Measurements from ENCODE around the gene HSPA12A.

Gene HSPA12A

DNA sequence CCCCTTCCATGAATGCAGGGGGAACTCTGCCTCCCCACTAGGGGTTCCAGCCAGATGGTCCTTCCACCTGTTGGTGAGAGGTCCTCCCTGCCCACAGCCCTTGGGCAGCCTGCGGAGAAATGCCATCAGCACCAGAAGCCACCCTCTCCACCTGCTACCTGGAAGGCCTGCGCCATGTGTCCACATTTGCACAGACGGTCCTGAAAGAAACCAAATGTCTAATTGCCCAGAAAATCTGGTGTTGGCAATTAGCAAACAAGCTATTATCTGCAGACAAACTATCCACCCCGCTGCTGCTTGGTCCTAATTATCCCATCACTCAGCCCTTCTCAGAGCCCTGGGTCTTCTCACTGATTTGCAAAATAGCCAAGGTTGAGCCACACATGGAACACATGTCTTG is 32.3 kb downstream of the HSPA12A start:
- DNase-seq (ENCODE audit: extremely low read depth, low read depth), result no peak
- no peak overlapping the region for H3K4me3 ChIP-seq (replicated peaks; ENCODE audit: low read depth, low read length)
- TF ChIP-seq, protein P1, sequence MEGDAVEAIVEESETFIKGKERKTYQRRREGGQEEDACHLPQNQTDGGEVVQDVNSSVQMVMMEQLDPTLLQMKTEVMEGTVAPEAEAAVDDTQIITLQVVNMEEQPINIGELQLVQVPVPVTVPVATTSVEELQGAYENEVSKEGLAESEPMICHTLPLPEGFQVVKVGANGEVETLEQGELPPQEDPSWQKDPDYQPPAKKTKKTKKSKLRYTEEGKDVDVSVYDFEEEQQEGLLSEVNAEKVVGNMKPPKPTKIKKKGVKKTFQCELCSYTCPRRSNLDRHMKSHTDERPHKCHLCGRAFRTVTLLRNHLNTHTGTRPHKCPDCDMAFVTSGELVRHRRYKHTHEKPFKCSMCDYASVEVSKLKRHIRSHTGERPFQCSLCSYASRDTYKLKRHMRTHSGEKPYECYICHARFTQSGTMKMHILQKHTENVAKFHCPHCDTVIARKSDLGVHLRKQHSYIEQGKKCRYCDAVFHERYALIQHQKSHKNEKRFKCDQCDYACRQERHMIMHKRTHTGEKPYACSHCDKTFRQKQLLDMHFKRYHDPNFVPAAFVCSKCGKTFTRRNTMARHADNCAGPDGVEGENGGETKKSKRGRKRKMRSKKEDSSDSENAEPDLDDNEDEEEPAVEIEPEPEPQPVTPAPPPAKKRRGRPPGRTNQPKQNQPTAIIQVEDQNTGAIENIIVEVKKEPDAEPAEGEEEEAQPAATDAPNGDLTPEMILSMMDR (IDR thresholded peaks at IDR 0.05; ENCODE audit: low read depth, low read length, missing control alignments), result no peak

DNA sequence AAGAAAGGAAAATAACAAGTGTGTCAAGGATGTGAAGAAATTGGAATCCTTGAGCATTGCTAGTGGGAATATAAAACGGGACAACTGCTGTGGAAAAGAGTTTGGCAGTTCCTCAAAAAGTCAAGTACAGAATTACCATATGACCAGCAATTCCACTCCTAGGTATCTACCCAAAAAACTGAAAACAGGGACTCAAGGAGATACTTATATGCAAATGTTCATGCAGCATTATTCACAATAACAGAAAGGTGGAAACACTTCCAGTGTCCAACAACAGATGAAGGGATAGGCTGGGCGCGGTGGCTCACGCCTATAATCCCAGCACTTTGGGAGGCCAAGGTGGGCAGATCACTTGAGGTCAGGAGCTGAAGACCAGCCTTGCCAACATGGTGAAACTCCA is 33.5 kb downstream of the HSPA12A start:
- no peak overlapping the region for H3K4me3 ChIP-seq (replicated peaks; ENCODE audit: low read depth, low read length)
- no peak for DNase-seq (ENCODE audit: extremely low read depth, low read depth)
- TF ChIP-seq, protein P1 (IDR thresholded peaks at IDR 0.05; ENCODE audit: low read depth, low read length, missing control alignments), result no peak

DNA sequence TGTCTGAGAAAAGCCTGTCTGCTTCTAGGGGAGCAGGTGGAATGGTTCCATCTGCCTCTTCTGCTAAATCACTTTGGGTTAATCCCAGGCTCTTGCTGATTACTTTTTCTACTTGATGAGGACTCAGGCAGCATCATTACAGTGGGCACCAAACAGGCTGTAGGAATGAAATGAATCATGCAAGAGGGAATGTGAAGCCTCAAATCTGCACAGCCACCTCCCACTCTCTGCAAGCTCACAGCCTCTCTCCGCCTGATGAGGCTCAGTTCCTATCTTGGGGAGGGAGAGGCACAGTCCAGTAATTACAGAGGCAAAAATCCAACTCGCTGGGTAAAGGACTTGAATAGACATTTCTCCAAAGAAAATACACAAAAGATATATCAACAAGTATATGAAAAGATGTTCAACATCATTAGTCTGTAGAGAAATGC is 34.0 kb downstream of the HSPA12A start:
- H3K4me3 ChIP-seq (replicated peaks; ENCODE audit: low read depth, low read length), result no peak overlapping the region
- peak; percentile 74 for DNase-seq (ENCODE audit: extremely low read depth, low read depth)
- TF ChIP-seq, protein P1 (IDR thresholded peaks at IDR 0.05; ENCODE audit: low read depth, low read length, missing control alignments), result no peak

DNA sequence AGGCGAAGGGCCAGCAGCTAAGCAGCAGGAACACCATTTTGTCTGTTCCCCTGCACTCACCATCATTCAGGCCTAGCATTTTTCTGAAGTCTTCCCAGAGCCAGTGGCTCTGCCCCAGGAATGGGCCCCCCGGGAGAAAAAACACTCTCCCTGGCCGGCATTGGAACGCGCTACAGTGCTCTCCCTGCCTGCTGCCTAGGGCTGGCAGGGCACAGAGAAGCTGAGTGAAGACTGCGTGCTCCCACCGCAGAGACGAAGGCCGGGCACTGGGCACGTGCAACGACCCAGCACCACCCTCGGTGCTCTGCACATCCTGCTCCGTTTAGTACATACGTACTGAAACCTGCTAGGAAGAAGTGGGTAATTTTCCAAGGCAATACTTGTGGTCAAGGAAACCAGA is 34.4 kb downstream of the HSPA12A start:
- TF ChIP-seq, protein P1 (IDR thresholded peaks at IDR 0.05; ENCODE audit: low read depth, low read length, missing control alignments), result no peak
- no peak overlapping the region for H3K4me3 ChIP-seq (replicated peaks; ENCODE audit: low read depth, low read length)

DNA sequence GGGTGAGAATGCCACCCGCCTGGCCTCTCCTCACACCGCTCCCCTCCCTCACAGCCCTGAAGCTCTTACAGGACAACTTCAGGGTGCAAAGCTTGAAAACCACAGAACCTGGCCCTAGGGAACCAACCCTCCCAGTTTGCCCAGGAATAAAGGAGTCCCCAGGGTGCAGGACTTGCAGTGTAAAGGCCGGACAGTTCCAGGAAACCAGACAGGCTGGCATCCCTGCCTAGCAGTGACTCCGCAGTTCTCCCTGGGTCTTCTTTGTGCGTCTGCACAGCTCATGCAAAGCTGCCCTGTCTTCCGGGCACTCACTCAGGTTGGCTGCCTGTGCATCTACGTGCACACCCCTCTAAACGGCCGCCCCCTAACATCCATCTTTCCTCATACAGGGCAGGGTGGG is 36.1 kb downstream of the HSPA12A start:
- TF ChIP-seq, protein P1 (IDR thresholded peaks at IDR 0.05; ENCODE audit: low read depth, low read length, missing control alignments), result no peak
- H3K4me3 ChIP-seq (replicated peaks; ENCODE audit: low read depth, low read length), result no peak overlapping the region
- DNase-seq (ENCODE audit: extremely low read depth, low read depth), result no peak

More for the DNA sequence above, 34.4 kb downstream of the HSPA12A start:
- DNase-seq (ENCODE audit: extremely low read depth, low read depth), result no peak

DNA sequence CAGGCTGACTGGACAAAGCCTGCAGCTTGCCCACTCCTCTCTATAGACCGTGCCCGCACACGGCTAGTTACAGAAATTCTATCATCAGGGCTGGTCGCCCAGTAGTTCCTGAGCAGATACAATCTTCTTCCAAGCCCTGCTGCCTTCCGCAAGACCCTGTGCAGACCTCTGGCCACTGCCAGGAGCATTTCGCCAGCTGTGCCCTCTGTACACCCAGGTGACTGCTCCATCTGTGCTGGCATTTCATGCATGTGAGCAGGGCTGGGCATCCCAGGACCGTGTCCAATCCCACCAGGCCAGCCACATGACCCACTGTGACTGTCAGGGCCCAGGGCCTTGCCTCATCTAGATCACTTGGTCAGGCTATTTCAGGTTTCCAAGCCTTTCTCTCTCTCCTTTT is 36.9 kb downstream of the HSPA12A start:
- no peak for DNase-seq (ENCODE audit: extremely low read depth, low read depth)
- no peak overlapping the region for H3K4me3 ChIP-seq (replicated peaks; ENCODE audit: low read depth, low read length)
- TF ChIP-seq, protein P1 (IDR thresholded peaks at IDR 0.05; ENCODE audit: low read depth, low read length, missing control alignments), result no peak

DNA sequence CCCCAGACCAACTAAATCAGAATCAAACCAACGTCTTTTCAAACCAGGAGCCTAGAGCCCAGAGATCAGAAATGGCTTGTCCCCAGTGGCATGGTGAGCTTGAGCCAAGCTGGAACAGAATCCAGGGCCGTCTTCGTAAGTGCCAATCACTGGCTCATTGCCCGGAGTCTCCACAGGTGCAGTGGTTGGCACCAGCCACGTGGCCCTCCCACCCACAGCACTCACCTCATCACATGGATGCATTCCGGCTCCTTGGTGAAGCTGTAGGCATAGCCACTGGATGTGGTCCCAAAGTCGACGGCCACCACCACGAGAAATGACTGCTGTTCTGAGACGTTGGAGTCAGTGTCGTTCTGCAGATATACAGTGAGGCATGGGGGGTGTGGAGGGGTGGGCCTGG is 37.4 kb downstream of the HSPA12A start:
- DNase-seq (ENCODE audit: extremely low read depth, low read depth), result no peak
- TF ChIP-seq, protein P1 (IDR thresholded peaks at IDR 0.05; ENCODE audit: low read depth, low read length, missing control alignments), result no peak
- no peak overlapping the region for H3K4me3 ChIP-seq (replicated peaks; ENCODE audit: low read depth, low read length)
